IPS DF 4.7 (cell line): ENCODE data around the gene DCLK1.

Experiments
- DNase-seq: peaks from one replicate; pipeline ENCODE4 v3.0.0-alpha.2; 2013; ENCODE audit warnings: low spot score; ENCODE audit errors: extremely low read depth

DCLK1 gene

GRCh38 chr13:36051082-36051481 lies 80.1 kb downstream of the DCLK1 start:
- DNase-seq: no peak

GRCh38 chr13:36046672-36047071 lies 84.5 kb downstream of the DCLK1 start:
- no peak for DNase-seq

- no peak for DNase-seq
These were observed 92.2 kb downstream of the DCLK1 start for GRCh38 chr13:36038785-36039555.

- DNase-seq: no peak
These were observed 98.1 kb downstream of the DCLK1 start for GRCh38 chr13:36033035-36033434.

GRCh38 chr13:36031490-36031889 lies 99.7 kb downstream of the DCLK1 start:
- DNase-seq: no peak

GRCh38 chr13:36030670-36031331 lies 100.4 kb downstream of the DCLK1 start:
- DNase-seq: no peak

- DNase-seq: no peak
These were observed 102.0 kb downstream of the DCLK1 start for GRCh38 chr13:36029166-36029565.

- DNase-seq: no peak
These were observed 102.7 kb downstream of the DCLK1 start for GRCh38 chr13:36028359-36029025.

- no peak for DNase-seq
These were observed 104.7 kb downstream of the DCLK1 start for GRCh38 chr13:36026531-36026930.

GRCh38 chr13:36014763-36015162 lies 116.4 kb downstream of the DCLK1 start:
- no peak for DNase-seq

- no peak for DNase-seq
These were observed 124.1 kb downstream of the DCLK1 start for GRCh38 chr13:36006894-36007675.

GRCh38 chr13:36006347-36006746 lies 124.8 kb downstream of the DCLK1 start:
- no peak for DNase-seq

- DNase-seq: no peak
These were observed 129.6 kb downstream of the DCLK1 start for GRCh38 chr13:36001561-36001960.

GRCh38 chr13:36000028-36000427 lies 131.2 kb downstream of the DCLK1 start:
- no peak for DNase-seq

GRCh38 chr13:35996360-35996759 lies 134.8 kb downstream of the DCLK1 start:
- DNase-seq: no peak

- no peak for DNase-seq
These were observed 136.0 kb downstream of the DCLK1 start for GRCh38 chr13:35995136-35995535.

GRCh38 chr13:35994131-35994966 lies 136.8 kb downstream of the DCLK1 start:
- DNase-seq: no peak

- no peak for DNase-seq
These were observed 137.5 kb downstream of the DCLK1 start for GRCh38 chr13:35993686-35994085.

GRCh38 chr13:35992964-35993363 lies 138.2 kb downstream of the DCLK1 start:
- no peak for DNase-seq

- no peak for DNase-seq
These were observed 141.0 kb downstream of the DCLK1 start for GRCh38 chr13:35990196-35990595.

- DNase-seq: no peak
These were observed 142.5 kb downstream of the DCLK1 start for GRCh38 chr13:35988648-35989081.
